Measurements from ENCODE around the gene LRRC46. TPM values are rescaled to one million over a fixed set of nuclear protein-coding genes. Genes with fewer than 3 reads are reported as not detected.

Gene LRRC46
- total RNA-seq, 1 donor from 2014 or later: not detected

DNA sequence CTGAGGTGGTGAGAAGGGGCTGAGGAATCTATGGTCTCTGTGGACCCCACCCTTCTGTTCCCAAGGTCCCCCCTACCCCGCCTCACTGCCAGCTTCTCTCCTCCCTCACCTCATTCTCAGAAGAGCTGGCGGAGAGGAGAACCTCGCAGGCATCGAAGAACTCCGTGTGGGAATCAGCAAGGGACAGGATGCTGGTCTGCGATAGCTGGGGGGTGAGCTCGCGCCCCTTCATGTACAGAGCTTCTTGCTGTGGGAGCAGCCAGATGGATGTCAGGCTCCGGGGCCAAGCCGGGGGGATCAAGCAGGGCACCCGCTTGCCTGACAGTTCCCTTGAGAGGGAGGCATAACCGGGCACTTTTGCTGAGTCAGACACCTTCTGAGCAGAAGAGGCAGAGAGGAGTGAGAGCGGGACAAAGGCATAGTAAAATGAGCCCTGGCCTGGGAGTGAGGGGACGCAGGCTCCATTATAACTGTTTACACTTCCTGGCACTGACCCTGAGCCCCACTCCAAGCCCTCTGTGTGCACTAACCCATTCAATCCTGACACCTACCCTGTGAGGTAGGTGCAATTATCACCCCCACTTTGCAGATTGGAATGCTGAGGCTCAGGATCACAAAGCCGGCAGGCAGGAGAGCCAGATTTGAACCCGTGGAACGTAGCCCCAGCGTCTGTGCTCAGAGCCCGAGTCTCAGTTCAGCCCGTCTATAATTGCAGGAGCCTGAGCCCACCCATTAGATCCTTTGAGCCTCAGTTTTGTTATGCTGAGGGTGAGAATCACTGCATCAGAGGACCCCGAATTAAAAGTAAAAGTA, 16.2 kb upstream of the LRRC46 start:
- TF ChIP-seq, protein P1, sequence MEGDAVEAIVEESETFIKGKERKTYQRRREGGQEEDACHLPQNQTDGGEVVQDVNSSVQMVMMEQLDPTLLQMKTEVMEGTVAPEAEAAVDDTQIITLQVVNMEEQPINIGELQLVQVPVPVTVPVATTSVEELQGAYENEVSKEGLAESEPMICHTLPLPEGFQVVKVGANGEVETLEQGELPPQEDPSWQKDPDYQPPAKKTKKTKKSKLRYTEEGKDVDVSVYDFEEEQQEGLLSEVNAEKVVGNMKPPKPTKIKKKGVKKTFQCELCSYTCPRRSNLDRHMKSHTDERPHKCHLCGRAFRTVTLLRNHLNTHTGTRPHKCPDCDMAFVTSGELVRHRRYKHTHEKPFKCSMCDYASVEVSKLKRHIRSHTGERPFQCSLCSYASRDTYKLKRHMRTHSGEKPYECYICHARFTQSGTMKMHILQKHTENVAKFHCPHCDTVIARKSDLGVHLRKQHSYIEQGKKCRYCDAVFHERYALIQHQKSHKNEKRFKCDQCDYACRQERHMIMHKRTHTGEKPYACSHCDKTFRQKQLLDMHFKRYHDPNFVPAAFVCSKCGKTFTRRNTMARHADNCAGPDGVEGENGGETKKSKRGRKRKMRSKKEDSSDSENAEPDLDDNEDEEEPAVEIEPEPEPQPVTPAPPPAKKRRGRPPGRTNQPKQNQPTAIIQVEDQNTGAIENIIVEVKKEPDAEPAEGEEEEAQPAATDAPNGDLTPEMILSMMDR (IDR thresholded peaks at IDR 0.05; ENCODE audit: insufficient read depth, low read length, severe bottlenecking): no peak
- Histone ChIP-seq H3K4me3 (ENCODE audit: low read depth, low read length) (no peak overlapping the region), H3K36me3 (ENCODE audit: control insufficient read depth, insufficient read depth, low read length) (peaks cover 18% of the 10 kb centered on the region), H3K27me3 (ENCODE audit: control insufficient read depth, insufficient read depth, low read length) (no peaks in the 10 kb centered on the region)
- peak; percentile 43 for FAIRE-seq
- no peak for DNase-seq (ENCODE audit: low read depth)

DNA sequence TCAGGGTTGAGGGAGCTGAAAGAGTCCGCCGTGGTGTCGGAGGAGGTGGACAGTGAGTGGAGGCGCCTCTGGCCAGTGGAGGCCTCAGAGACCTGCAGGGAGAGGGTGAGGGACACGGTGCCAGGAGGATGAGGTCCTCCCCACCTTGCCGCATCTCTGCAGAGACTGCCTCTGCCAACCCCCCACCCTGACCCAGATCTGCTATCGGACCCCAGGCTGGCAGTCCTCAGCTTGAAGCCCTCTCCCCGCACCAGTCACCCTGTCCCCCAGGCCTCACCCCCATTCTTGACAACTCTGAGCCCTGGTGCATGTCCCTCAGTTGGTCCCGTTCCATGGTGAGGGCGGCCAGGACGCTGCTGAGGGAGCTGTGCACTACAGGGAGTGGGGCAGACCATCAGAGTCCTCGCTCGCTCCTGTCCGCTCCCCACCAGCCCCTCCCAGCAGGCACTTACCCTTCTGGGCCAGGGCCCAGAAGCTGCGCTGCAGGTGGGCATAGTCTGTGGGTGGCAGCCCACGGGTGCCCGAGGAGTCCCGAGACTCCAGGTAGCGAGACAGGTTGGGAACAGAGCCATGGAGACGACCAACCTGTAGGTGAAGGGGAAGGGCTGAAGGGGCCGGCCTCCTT, 15.2 kb upstream of the LRRC46 start:
- Histone ChIP-seq H3K4me3 (ENCODE audit: low read depth, low read length) (no peak overlapping the region), H3K27me3 (ENCODE audit: control insufficient read depth, insufficient read depth, low read length) (no peaks in the 10 kb centered on the region), H3K36me3 (ENCODE audit: control insufficient read depth, insufficient read depth, low read length) (peaks cover 18% of the 10 kb centered on the region)
- TF ChIP-seq, protein P1 (IDR thresholded peaks at IDR 0.05; ENCODE audit: insufficient read depth, low read length, severe bottlenecking): no peak
- no peak for DNase-seq (ENCODE audit: low read depth)
- FAIRE-seq: no peak

DNA sequence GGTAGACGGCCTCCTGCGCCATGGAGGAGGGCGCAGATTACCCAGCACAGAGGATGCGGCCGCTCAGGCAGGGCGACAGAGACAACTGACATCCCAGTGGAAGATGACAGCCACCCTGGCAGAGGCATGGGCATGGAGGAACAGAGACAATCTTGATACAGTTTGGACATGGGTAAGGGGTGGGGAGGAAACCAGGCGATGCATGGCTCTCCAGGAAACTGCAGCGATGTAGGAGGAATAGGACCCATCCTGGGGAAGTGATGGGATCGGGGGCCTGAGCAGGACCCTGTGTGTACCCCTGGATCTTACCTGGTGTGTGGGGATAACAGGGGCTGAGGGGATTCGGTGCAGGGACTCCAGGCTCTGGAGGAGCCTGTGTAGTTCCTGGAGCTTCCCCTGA, 14.5 kb upstream of the LRRC46 start:
- Histone ChIP-seq H3K27me3 (ENCODE audit: control insufficient read depth, insufficient read depth, low read length) (no peaks in the 10 kb centered on the region), H3K36me3 (ENCODE audit: control insufficient read depth, insufficient read depth, low read length) (peaks cover 18% of the 10 kb centered on the region), H3K4me3 (ENCODE audit: low read depth, low read length) (no peak overlapping the region)
- FAIRE-seq: no peak
- TF ChIP-seq, protein P1 (IDR thresholded peaks at IDR 0.05; ENCODE audit: insufficient read depth, low read length, severe bottlenecking): no peak
- DNase-seq (ENCODE audit: low read depth): no peak

DNA sequence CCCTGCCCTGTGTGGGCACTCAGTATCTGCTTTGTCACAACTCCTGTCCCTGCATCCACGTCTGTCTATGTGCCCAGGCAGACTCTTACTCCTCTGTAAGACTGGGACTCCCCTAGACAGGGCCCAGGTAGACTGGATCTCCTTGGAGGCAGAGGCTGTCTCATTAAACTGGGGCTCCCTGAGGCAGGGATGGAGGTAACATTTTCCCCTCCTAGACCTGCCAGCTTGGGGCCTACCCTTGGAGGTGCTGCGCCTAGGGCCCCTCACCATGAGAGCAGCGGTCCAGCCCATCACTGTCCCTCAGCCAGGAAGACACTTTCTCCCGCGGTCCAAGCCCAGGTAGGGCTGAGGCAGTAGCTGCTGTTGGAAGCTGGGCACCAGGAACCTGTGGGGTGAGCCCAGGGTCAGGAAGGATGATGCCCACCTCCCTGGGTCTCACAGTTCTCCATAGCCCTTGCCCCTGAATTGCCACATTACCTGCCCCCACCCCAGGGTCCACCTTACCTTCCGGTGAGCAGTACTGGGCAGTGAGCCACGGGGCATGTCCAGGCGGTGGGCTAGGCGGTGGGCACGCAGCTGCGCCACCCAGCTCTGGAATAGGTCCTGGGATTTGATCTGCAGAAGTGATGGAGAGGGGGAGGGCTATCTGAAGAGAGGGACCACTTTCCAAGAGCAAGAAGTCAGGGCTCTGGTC, 13.3 kb upstream of the LRRC46 start:
- H3K27me3 ChIP-seq (ENCODE audit: control insufficient read depth, insufficient read depth, low read length): no peaks in the 10 kb centered on the region
- H3K4me3 ChIP-seq (ENCODE audit: low read depth, low read length): no peak overlapping the region
- peaks cover 18% of the 10 kb centered on the region for H3K36me3 ChIP-seq (ENCODE audit: control insufficient read depth, insufficient read depth, low read length)
- DNase-seq (ENCODE audit: low read depth) (no peak), FAIRE-seq (no peak)
- TF ChIP-seq, protein P1 (IDR thresholded peaks at IDR 0.05; ENCODE audit: insufficient read depth, low read length, severe bottlenecking): no peak

DNA sequence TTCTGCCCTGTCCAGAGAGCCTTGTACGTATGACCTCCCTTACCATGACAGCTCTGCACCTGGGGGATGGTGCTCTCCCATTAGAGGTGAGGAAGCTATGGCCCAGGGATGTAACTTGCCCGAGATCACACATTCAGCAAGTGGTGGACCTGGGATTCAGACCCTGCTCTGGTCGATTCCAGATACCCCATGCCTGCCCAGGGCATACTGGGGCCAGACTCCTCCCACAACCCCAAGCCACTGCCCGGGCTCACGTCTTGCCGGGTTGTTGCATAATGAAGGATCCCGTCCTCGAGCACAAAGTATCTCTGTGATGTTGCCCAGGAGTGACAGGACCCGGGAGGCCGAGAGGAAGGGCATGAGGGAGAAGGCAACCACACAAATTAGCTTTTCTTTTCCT, 12.0 kb upstream of the LRRC46 start:
- FAIRE-seq: no peak
- peaks cover 22% of the 10 kb centered on the region for H3K36me3 ChIP-seq (ENCODE audit: control insufficient read depth, insufficient read depth, low read length)
- TF ChIP-seq, protein P1 (IDR thresholded peaks at IDR 0.05; ENCODE audit: insufficient read depth, low read length, severe bottlenecking): no peak
- no peak for DNase-seq (ENCODE audit: low read depth)
- H3K27me3 ChIP-seq (ENCODE audit: control insufficient read depth, insufficient read depth, low read length): no peaks in the 10 kb centered on the region
- no peak overlapping the region for H3K4me3 ChIP-seq (ENCODE audit: low read depth, low read length)

Measured in bronchial epithelial cell (primary cell).